T-cell (primary cell): ENCODE results near the gene SPCS2. TPM values are rescaled to one million over a fixed set of nuclear protein-coding genes. Genes with fewer than 3 reads are reported as not detected.
A peak's percentile ranks its signal among the peaks of the same experiment; 100 is the strongest.

Experiments used
- ATAC-seq, 4 experiments: fragments of 200-7000 bp in 3 of 4; fragments of 150-1000 bp in 1 of 4; cut with Tn5 transposase; replicated peaks in 1 of 4; 1 replicate in 3 of 4; 2 replicates in 1 of 4; pipeline ENCODE4 v1.10.0; 2021; ENCODE audit warnings: moderate library complexity in 3 of 4, mild to moderate bottlenecking in 2 of 4, moderate number of reproducible peaks in 1 of 4
- CTCF ChIA-PET, 2 donors: fragments of 300-600 bp; sonication (Branson Sonifier 250); formaldehyde crosslinking; loops; one replicate each; lab custom pipeline; 2022; ENCODE audit warnings: antibody characterized with exemption in 2 of 2; lab: Charles Lee
- POLR2A ChIA-PET, 2 donors: fragments of 300-600 bp; sonication (Branson Sonifier 250); formaldehyde crosslinking; loops; one replicate each; lab custom pipeline; 2022; ENCODE audit warnings: antibody characterized with exemption in 2 of 2; lab: Charles Lee
- DNase-seq, 35 experiments: peaks; one replicate each; pipeline versions ENCODE4 v3.0.0 to v3.0.0-alpha.2; 2013 to 2023
- H3K27ac ChIP-seq: one replicate; pipeline ENCODE4 v1.5.1; 2013; ENCODE audit warnings: low read length
- H3K27me3 ChIP-seq, 2 experiments: replicated peaks in 1 of 2; 1 replicate in 1 of 2; 2 replicates in 1 of 2; pipeline versions ENCODE4 v1.6.1 to v1.7.0; 2013; ENCODE audit warnings: low read length in 1 of 2, mixed read lengths in 1 of 2; ENCODE audit not compliant: control insufficient read depth in 2 of 2, insufficient read depth in 2 of 2; ENCODE audit errors: extremely low read depth in 1 of 2
- H3K36me3 ChIP-seq, 2 donors: 1 replicate in 1 of 2; 2 replicates in 1 of 2; pipeline versions ENCODE4 v1.6.1 to v1.7.0; 2013; ENCODE audit warnings: low read length in 1 of 2; ENCODE audit not compliant: control insufficient read depth in 2 of 2, insufficient read depth in 1 of 2; ENCODE audit errors: extremely low read depth in 1 of 2
- H3K4me1 ChIP-seq, 2 experiments: 1 replicate in 1 of 2; 2 replicates in 1 of 2; pipeline versions ENCODE4 v1.6.1 to v1.7.0; 2013; ENCODE audit warnings: low read length in 2 of 2, mixed read lengths in 1 of 2; ENCODE audit not compliant: insufficient read depth in 2 of 2, control insufficient read depth in 1 of 2; ENCODE audit errors: extremely low read depth in 1 of 2
- H3K4me3 ChIP-seq, 2 donors: 1 replicate in 1 of 2; 2 replicates in 1 of 2; pipeline versions ENCODE4 v1.5.1 to v1.7.0; 2013; ENCODE audit warnings: mild to moderate bottlenecking in 2 of 2, low read length in 1 of 2, moderate library complexity in 1 of 2; ENCODE audit not compliant: control insufficient read depth in 1 of 2; ENCODE audit errors: extremely low read depth in 1 of 2
- H3K9me3 ChIP-seq: 2 replicates; pipeline ENCODE4 v1.7.0; 2013
- H3K27ac Mint-ChIP-seq, 2 donors: one replicate each; pipeline ENCODE4 v1.8.0; 2020 to 2021; ENCODE audit warnings: mild to moderate bottlenecking in 2 of 2, mixed read lengths in 2 of 2
- H3K27me3 Mint-ChIP-seq, 2 donors: one replicate each; pipeline ENCODE4 v1.8.0; 2021 to 2022; ENCODE audit warnings: mixed read lengths in 2 of 2
- H3K36me3 Mint-ChIP-seq: one replicate; pipeline ENCODE4 v1.8.0; 2021; ENCODE audit warnings: mixed read lengths
- H3K4me1 Mint-ChIP-seq, 3 donors: one replicate each; pipeline ENCODE4 v1.8.0; 2020 to 2022; ENCODE audit warnings: mixed read lengths in 3 of 3, mild to moderate bottlenecking in 1 of 3
- H3K4me3 Mint-ChIP-seq, 3 donors: one replicate each; pipeline ENCODE4 v1.8.0; 2020 to 2022; ENCODE audit warnings: mild to moderate bottlenecking in 3 of 3, mixed read lengths in 3 of 3, moderate library complexity in 3 of 3
- H3K9me3 Mint-ChIP-seq, 3 donors: one replicate each; pipeline ENCODE4 v1.8.0; 2020 to 2022; ENCODE audit warnings: mixed read lengths in 3 of 3
- WGBS: methylation state at CpG from one replicate; pipeline ENCODE4 v1.1.5; 2013; ENCODE audit warnings: missing lambda C conversion rate; ENCODE audit not compliant: insufficient coverage; 5-methylcytosine and 5-hydroxymethylcytosine counted together
- total RNA-seq, 35 experiments: library from RNA in 6 of 35; stranded (reverse) in 6 of 35; fragments of 120-200 nt in 1 of 35; gene quantifications; one replicate each; pipeline versions ENCODE4 v1.2.1 to v1.2.4 and lab custom pipeline; 2013 to 2026

The SPCS2 gene
- total RNA-seq, 5 donors from 2014 or later (not counting 1 experiment from before 2014, with no cell fraction given), result 75.4 to 101 (median 90.8) TPM

DNA sequence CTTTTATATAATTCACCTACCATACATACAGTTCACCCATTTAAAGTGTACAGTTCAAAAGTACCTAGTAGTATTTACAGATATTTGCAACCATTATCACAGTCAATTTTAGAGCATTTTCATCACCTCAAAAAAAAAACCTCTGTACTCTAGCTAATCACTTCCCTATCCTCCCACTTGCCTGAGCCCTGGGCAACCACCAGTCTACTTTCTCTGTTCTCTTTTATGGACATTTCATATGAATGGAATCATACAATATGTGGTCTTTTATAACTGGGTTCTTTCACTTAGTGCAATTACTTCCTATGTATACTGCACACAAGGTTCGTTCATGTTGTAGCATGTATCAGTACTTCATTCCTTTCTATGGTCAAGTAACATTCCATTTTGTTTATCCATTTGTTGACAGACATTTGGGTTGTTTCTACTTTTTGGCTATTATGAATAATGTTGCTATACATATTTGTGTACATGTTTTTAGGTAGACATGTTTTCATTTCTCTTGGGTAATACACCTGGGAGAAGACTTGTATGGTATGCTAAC, 21.9 kb downstream of the SPCS2 start:
- H3K27ac ChIP-seq, result no peak overlapping the region
- H3K27me3 ChIP-seq, result no peaks in the 10 kb centered on the region
- H3K4me3 Mint-ChIP-seq, result no peak overlapping the region
- no peak overlapping the region for H3K4me3 ChIP-seq
- no peaks in the 10 kb centered on the region for H3K9me3 ChIP-seq
- no peaks in the 10 kb centered on the region for H3K27me3 Mint-ChIP-seq
- ChIA-PET CTCF (interaction anchor here in 1 of 2 donors (0.6 kb wide), 1 partner anchor 7 kb away, joined by 3 read pairs; no protein-coding TSS in a partner anchor), POLR2A (no interaction called here)
- H3K4me1 ChIP-seq, result no peaks in the 10 kb centered on the region
- peaks cover 0 to 5% (median 5%) of the 10 kb centered on the region in 3 donors for H3K4me1 Mint-ChIP-seq
- no peak for DNase-seq
- H3K27ac Mint-ChIP-seq, result no peak overlapping the region
- peaks cover 55% of the 10 kb centered on the region for H3K36me3 Mint-ChIP-seq
- no peaks in the 10 kb centered on the region for H3K9me3 Mint-ChIP-seq
- WGBS, result no CpG with 5 or more reads among the region's 1 CpG
- no peak for ATAC-seq
- peaks cover 5 to 78% of the 10 kb centered on the region in 2 donors for H3K36me3 ChIP-seq

DNA sequence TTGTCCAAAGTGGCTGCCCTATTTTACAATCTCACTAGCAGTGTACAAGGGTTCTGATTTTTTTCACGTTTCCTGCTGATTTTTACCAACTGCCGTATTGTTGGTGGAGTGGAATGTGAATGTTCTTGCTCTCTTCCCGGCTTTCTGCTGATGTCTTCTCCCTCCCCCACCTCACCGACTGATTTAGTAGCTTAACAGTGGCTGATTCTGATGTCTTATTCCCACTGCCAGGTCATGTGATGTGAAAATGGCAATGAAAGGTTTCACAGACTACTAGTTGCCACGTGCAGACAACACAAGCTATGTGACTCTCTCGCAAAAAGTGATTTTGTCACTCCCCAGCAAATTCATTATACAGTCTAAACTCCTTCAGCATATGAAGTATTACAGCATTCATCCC, 22.4 kb downstream of the SPCS2 start:
- ATAC-seq (no peak), DNase-seq (no peak)
- ChIA-PET POLR2A (interaction anchor here (0.6 to 0.7 kb wide), 2 partner anchors 21 to 1374 kb away, joined by 3 to 10 read pairs; no protein-coding TSS in a partner anchor), CTCF (interaction anchor here in 1 of 2 donors (0.6 kb wide), 1 partner anchor 8 kb away, joined by 3 read pairs; no protein-coding TSS in a partner anchor)
- no peak overlapping the region for H3K27ac Mint-ChIP-seq
- Histone ChIP-seq H3K27ac (no peak overlapping the region), H3K4me1 (no peaks in the 10 kb centered on the region), H3K4me3 (no peak overlapping the region), H3K9me3 (no peaks in the 10 kb centered on the region), H3K27me3 (no peaks in the 10 kb centered on the region), H3K36me3 (peaks cover 7 to 82% of the 10 kb centered on the region in 2 donors)
- no peaks in the 10 kb centered on the region for H3K9me3 Mint-ChIP-seq
- H3K27me3 Mint-ChIP-seq, result no peaks in the 10 kb centered on the region
- H3K4me3 Mint-ChIP-seq, result no peak overlapping the region
- H3K4me1 Mint-ChIP-seq, result peaks cover 0 to 5% (median 5%) of the 10 kb centered on the region in 3 donors
- peaks cover 60% of the 10 kb centered on the region for H3K36me3 Mint-ChIP-seq
- 100% methylated on average over 2 of the region's 6 CpGs for WGBS

DNA sequence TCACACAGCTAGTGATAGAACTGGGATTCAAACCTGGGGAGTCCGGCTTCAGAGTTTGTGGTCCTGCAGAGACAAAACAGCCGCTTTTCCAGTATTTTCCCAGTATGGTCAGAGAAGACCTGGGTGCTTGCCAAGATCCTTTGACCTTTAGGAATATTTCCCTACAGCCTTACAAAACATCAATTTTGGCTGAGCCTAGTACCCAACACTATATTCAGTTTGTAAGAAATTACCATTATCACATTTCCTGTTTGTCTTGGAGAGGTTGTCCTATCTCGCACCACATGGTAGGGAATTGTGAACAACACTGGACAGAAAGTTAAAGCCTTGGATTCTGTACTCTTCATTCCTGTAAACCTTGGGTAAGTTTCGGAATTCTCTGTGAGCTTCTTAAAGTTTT, 29.0 kb downstream of the SPCS2 start:
- no peak overlapping the region for H3K4me3 Mint-ChIP-seq
- peaks cover 0 to 2% (median 0%) of the 10 kb centered on the region in 3 donors for H3K4me1 Mint-ChIP-seq
- H3K27me3 ChIP-seq, result no peaks in the 10 kb centered on the region
- CTCF ChIA-PET, result interaction anchor here in 1 of 2 donors (0.7 kb wide), 1 partner anchor 261 kb away, joined by 3 read pairs; no protein-coding TSS in a partner anchor
- no peak overlapping the region for H3K4me3 ChIP-seq
- no peaks in the 10 kb centered on the region for H3K9me3 ChIP-seq
- no peak overlapping the region for H3K27ac Mint-ChIP-seq
- ATAC-seq, result no peak
- H3K36me3 Mint-ChIP-seq, result peaks cover 52% of the 10 kb centered on the region
- H3K36me3 ChIP-seq, result peaks cover 11 to 54% of the 10 kb centered on the region in 2 donors
- no peak for DNase-seq
- H3K9me3 Mint-ChIP-seq, result no peaks in the 10 kb centered on the region
- POLR2A ChIA-PET, result interaction anchor here in 1 of 2 donors (0.8 kb wide), 1 partner anchor 11 kb away, joined by 4 read pairs; the partner anchor contains the start of gene NEU3
- 100% methylated on average over 2 of the region's 4 CpGs for WGBS
- no peaks in the 10 kb centered on the region for H3K4me1 ChIP-seq
- no peaks in the 10 kb centered on the region for H3K27me3 Mint-ChIP-seq
- no peak overlapping the region for H3K27ac ChIP-seq

DNA sequence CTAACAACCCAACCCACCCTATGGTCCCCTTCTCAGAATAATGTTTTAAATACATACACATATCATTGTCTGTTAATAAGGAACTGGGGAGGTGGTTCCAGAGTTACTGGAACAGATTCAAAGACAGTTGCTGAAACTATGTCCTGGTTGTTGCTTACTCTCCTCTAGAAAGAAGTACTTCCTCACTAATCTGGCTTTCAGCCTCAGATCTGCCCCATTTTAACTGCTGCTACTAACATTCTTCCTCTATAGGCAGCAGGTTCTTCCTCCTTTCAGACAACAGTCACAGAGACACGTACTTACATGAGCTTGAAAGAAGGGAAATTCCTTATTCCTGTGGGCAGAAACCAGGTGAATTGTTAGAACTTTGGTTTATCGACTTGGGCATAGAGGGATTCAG, 31.6 kb downstream of the SPCS2 start:
- H3K36me3 ChIP-seq, result peaks cover 11 to 29% of the 10 kb centered on the region in 2 donors
- Mint-ChIP-seq H3K27ac (no peak overlapping the region), H3K36me3 (peaks cover 28% of the 10 kb centered on the region), H3K4me3 (no peak overlapping the region), H3K4me1 (no peaks in the 10 kb centered on the region), H3K9me3 (no peaks in the 10 kb centered on the region), H3K27me3 (no peaks in the 10 kb centered on the region)
- H3K27ac ChIP-seq, result no peak overlapping the region
- CTCF ChIA-PET, result no interaction called here
- no peaks in the 10 kb centered on the region for H3K27me3 ChIP-seq
- H3K4me1 ChIP-seq, result no peaks in the 10 kb centered on the region
- H3K4me3 ChIP-seq, result no peak overlapping the region
- no peaks in the 10 kb centered on the region for H3K9me3 ChIP-seq
- WGBS, result no CpG with 5 or more reads among the region's 2 CpGs
- ATAC-seq, result no peak
- DNase-seq, result no peak
- POLR2A ChIA-PET, result no interaction called here

DNA sequence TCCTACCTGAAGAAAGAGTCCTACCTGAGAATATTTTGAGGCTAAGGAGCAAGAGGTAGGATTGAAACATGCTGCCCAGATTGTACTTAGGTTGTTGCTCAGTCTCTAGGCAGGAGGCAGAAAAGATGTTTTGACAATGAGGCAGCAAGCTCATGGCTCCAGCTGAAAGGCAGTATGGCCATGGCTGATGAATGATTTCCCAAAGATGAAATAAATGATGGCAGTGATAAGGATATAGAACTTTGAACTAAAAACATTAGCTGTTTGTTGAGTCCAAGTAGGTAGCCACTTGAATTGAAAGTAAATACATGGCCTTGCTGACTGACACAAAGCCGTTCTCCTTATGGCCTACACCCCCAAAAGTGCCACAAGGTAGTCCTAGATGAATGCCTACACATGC, 32.8 kb downstream of the SPCS2 start:
- H3K36me3 ChIP-seq, result peaks cover 4 to 19% of the 10 kb centered on the region in 2 donors
- ChIA-PET CTCF (interaction anchor here in 1 of 2 donors (0.6 kb wide), 1 partner anchor 411 kb away, joined by 4 read pairs; no protein-coding TSS in a partner anchor), POLR2A (no interaction called here)
- H3K27ac Mint-ChIP-seq, result no peak overlapping the region
- no peaks in the 10 kb centered on the region for H3K4me1 ChIP-seq
- WGBS, result no CpG with 5 or more reads among the region's 1 CpG
- H3K4me3 ChIP-seq, result no peak overlapping the region
- no peaks in the 10 kb centered on the region for H3K9me3 Mint-ChIP-seq
- no peak overlapping the region for H3K4me3 Mint-ChIP-seq
- peaks cover 17% of the 10 kb centered on the region for H3K36me3 Mint-ChIP-seq
- H3K4me1 Mint-ChIP-seq, result no peaks in the 10 kb centered on the region
- H3K27me3 ChIP-seq, result no peaks in the 10 kb centered on the region
- ATAC-seq (no peak), DNase-seq (no peak)
- no peaks in the 10 kb centered on the region for H3K9me3 ChIP-seq
- no peaks in the 10 kb centered on the region for H3K27me3 Mint-ChIP-seq
- H3K27ac ChIP-seq, result no peak overlapping the region

DNA sequence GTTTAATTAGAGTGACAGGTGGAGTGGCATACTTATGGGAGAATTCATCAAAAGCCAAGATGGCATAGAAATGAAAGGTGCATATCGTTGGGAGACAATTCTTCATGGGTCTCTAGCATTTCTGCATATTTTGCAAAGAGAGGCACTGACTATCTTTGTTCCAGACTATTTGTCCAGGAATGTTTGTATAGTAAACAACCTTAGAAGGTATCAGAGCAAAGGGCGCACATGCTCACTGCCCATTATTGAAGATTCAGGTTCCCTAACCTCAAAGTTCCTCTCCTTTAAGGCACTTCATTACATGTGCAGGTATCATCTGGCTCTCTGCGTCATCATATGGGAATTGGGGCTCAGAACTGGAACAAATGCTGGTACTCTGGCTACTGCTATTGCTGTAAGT, 35.0 kb downstream of the SPCS2 start:
- peaks cover 14% of the 10 kb centered on the region for H3K36me3 Mint-ChIP-seq
- ATAC-seq (no peak), DNase-seq (no peak)
- no peaks in the 10 kb centered on the region for H3K27me3 ChIP-seq
- H3K4me3 Mint-ChIP-seq, result no peak overlapping the region
- H3K9me3 Mint-ChIP-seq, result no peaks in the 10 kb centered on the region
- peaks cover 0 to 7% of the 10 kb centered on the region in 2 experiments for H3K4me1 ChIP-seq
- ChIA-PET CTCF (no interaction called here), POLR2A (no interaction called here)
- H3K4me1 Mint-ChIP-seq, result peaks cover 3 to 4% (median 3%) of the 10 kb centered on the region in 3 donors
- H3K9me3 ChIP-seq, result no peaks in the 10 kb centered on the region
- peak overlapping the region in 1 of 2 donors; percentile 16 for H3K27ac Mint-ChIP-seq
- H3K4me3 ChIP-seq, result no peak overlapping the region
- H3K36me3 ChIP-seq, result peaks cover 4 to 8% of the 10 kb centered on the region in 2 donors
- no peaks in the 10 kb centered on the region for H3K27me3 Mint-ChIP-seq
- no peak overlapping the region for H3K27ac ChIP-seq
- WGBS, result 100% methylated on average over 1 of the region's 3 CpGs
